Skeletal muscle tissue (tissue), 4 donors: ENCODE data around the gene VKORC1. TPM values are rescaled to one million over a fixed set of nuclear protein-coding genes. Genes with fewer than 3 reads are reported as not detected.
"Not testable (repeated sequence)": the region's sequence is repeated elsewhere in the genome, so short reads cannot be mapped to it uniquely, and the experiment has no call there.

Experiments used
- H3K27ac ChIP-seq: one replicate; pipeline ENCODE4 v1.7.0; 2013; ENCODE audit warnings: mild to moderate bottlenecking, low read depth, low read length, inconsistent platforms
- H3K27me3 ChIP-seq, 3 donors: one replicate each; pipeline ENCODE4 v1.7.0; 2013; ENCODE audit warnings: low read length in 3 of 3; ENCODE audit not compliant: control insufficient read depth in 3 of 3, insufficient read depth in 3 of 3
- H3K36me3 ChIP-seq, 3 donors: one replicate each; pipeline ENCODE4 v1.7.0; 2013; ENCODE audit warnings: low read length in 3 of 3; ENCODE audit not compliant: control insufficient read depth in 3 of 3, insufficient read depth in 3 of 3
- H3K4me1 ChIP-seq, 3 donors: one replicate each; pipeline ENCODE4 v1.7.0; 2013; ENCODE audit warnings: low read length in 3 of 3, mild to moderate bottlenecking in 3 of 3; ENCODE audit not compliant: control insufficient read depth in 3 of 3, insufficient read depth in 3 of 3
- H3K4me3 ChIP-seq, 3 donors: one replicate each; pipeline ENCODE4 v1.7.0; 2013; ENCODE audit warnings: low read length in 3 of 3
- H3K9ac ChIP-seq, 3 donors: one replicate each; pipeline ENCODE4 v1.7.0; 2013; ENCODE audit warnings: low read length in 3 of 3, mild to moderate bottlenecking in 3 of 3, moderate library complexity in 2 of 3, low read depth in 1 of 3
- H3K9me3 ChIP-seq, 3 donors: one replicate each; pipeline ENCODE4 v1.7.0; 2013; ENCODE audit warnings: low read length in 3 of 3; ENCODE audit not compliant: control insufficient read depth in 3 of 3
- total RNA-seq: library from RNA; depleted of rRNA; stranded (reverse); fragments of >200 nt; gene quantifications from one replicate; pipeline ENCODE4 v1.2.3, GENCODE V29; 2014
- donor health status: Osteomylitis.

The VKORC1 gene
- total RNA-seq: 34.4 TPM

- Histone ChIP-seq H3K4me1 (peaks cover 10 to 20% (median 16%) of the 10 kb centered on the region in 3 donors), H3K36me3 (peaks cover 10 to 12% (median 12%) of the 10 kb centered on the region in 3 donors), H3K27me3 (no peaks in the 10 kb centered on the region), H3K4me3 (peak within 1 kb of the TSS; percentile 94 to 95 (median 95)), H3K9me3 (no peaks in the 10 kb centered on the region), H3K9ac (peak within 1 kb of the TSS; percentile 82 to 94 (median 93)), H3K27ac (peak within 1 kb of the TSS; percentile 86)
Observed at GRCh38 chr16:31094424-31095120, at the start of gene VKORC1. VKORC1 (minus strand) TSS chr16:31094797; CDS start chr16:31094729, 68 bp downstream.

GRCh38 chr16:31143694-31144148 lies 49.1 kb upstream of the VKORC1 start:
- no peaks in the 10 kb centered on the region for H3K36me3 ChIP-seq
- peaks cover 18 to 22% (median 20%) of the 10 kb centered on the region in 3 donors for H3K4me1 ChIP-seq
- H3K4me3 ChIP-seq: no peak overlapping the region
- H3K9me3 ChIP-seq: no peaks in the 10 kb centered on the region
- no peak overlapping the region for H3K9ac ChIP-seq
- no peak overlapping the region for H3K27ac ChIP-seq
- H3K27me3 ChIP-seq: peaks cover 8 to 13% (median 12%) of the 10 kb centered on the region in 3 donors

GRCh38 chr16:31143011-31143693 lies 48.6 kb upstream of the VKORC1 start:
- peak overlapping the region; percentile 70 for H3K27ac ChIP-seq
- H3K27me3 ChIP-seq: peaks cover 6 to 8% (median 7%) of the 10 kb centered on the region in 3 donors
- peaks cover 24 to 28% (median 25%) of the 10 kb centered on the region in 3 donors for H3K4me1 ChIP-seq
- no peaks in the 10 kb centered on the region for H3K36me3 ChIP-seq
- peak overlapping the region; percentile 43 to 76 (median 72) for H3K4me3 ChIP-seq
- H3K9me3 ChIP-seq: no peaks in the 10 kb centered on the region
- H3K9ac ChIP-seq: peak overlapping the region; percentile 59 to 88 (median 74)

GRCh38 chr16:31142109-31143010 lies 47.8 kb upstream of the VKORC1 start:
- Histone ChIP-seq H3K27me3 (peaks cover under 1 to 3% (median 2%) of the 10 kb centered on the region in 3 donors), H3K27ac (peak overlapping the region; percentile 70), H3K4me1 (peaks cover 24 to 30% (median 26%) of the 10 kb centered on the region in 3 donors), H3K9me3 (no peaks in the 10 kb centered on the region), H3K36me3 (no peaks in the 10 kb centered on the region), H3K4me3 (peak overlapping the region; percentile 71 to 76 (median 72)), H3K9ac (peak overlapping the region; percentile 59 to 88 (median 74))

- H3K36me3 ChIP-seq: no peaks in the 10 kb centered on the region
- peak overlapping the region; percentile 48 to 88 (median 55) for H3K9ac ChIP-seq
- H3K27ac ChIP-seq: peak overlapping the region; percentile 70
- peaks cover 0 to 3% (median 2%) of the 10 kb centered on the region in 3 donors for H3K27me3 ChIP-seq
- no peaks in the 10 kb centered on the region for H3K9me3 ChIP-seq
- peak overlapping the region; percentile 51 to 71 (median 58) for H3K4me3 ChIP-seq
- H3K4me1 ChIP-seq: peaks cover 24 to 30% (median 26%) of the 10 kb centered on the region in 3 donors
Observed at GRCh38 chr16:31141489-31142108, 47.0 kb upstream of the VKORC1 start.

GRCh38 chr16:31141071-31141469 lies 46.5 kb upstream of the VKORC1 start:
- H3K9me3 ChIP-seq, H3K36me3 ChIP-seq, H3K27me3 ChIP-seq: not testable (repeated sequence)
- Histone ChIP-seq H3K9ac (peak overlapping the region in 2 of 3 donors; percentile 55 to 88), H3K4me3 (peak overlapping the region in 1 of 3 donors; percentile 51), H3K4me1 (peaks cover 24 to 30% (median 26%) of the 10 kb centered on the region in 3 donors), H3K27ac (peak overlapping the region; percentile 70)

GRCh38 chr16:31138621-31139578 lies 44.3 kb upstream of the VKORC1 start:
- no peaks in the 10 kb centered on the region for H3K36me3 ChIP-seq
- H3K4me1 ChIP-seq: peaks cover 25 to 36% (median 26%) of the 10 kb centered on the region in 3 donors
- H3K9me3 ChIP-seq: no peaks in the 10 kb centered on the region
- H3K27ac ChIP-seq: peak overlapping the region; percentile 56
- H3K9ac ChIP-seq: peak overlapping the region; percentile 35 to 54 (median 50)
- peak overlapping the region in 2 of 3 donors; percentile 29 to 43 for H3K4me3 ChIP-seq
- H3K27me3 ChIP-seq: no peaks in the 10 kb centered on the region

GRCh38 chr16:31136822-31137499 lies 42.4 kb upstream of the VKORC1 start:
- not testable (repeated sequence) for H3K27me3 ChIP-seq, H3K36me3 ChIP-seq, H3K4me3 ChIP-seq, H3K27ac ChIP-seq, H3K9me3 ChIP-seq, H3K9ac ChIP-seq
- peaks cover 21 to 33% (median 22%) of the 10 kb centered on the region in 3 donors for H3K4me1 ChIP-seq
